Muscle of leg (tissue), 16 donors: ENCODE results near the gene SOWAHA. TPM values are rescaled to one million over a fixed set of nuclear protein-coding genes. Genes with fewer than 3 reads are reported as not detected.

Experiments used
- DNase-seq: peaks from one replicate; pipeline ENCODE4 v3.0.0; 2013
- H3K27ac ChIP-seq: one replicate; pipeline ENCODE4 v1.5.1; 2013; ENCODE audit warnings: mild to moderate bottlenecking, low read length, control low read depth
- H3K27me3 ChIP-seq: one replicate; pipeline ENCODE4 v1.6.1; 2013; ENCODE audit warnings: low read length; ENCODE audit not compliant: control insufficient read depth, insufficient read depth
- H3K36me3 ChIP-seq: one replicate; pipeline ENCODE4 v1.6.1; 2013; ENCODE audit warnings: low read length; ENCODE audit not compliant: control insufficient read depth, insufficient read depth
- H3K4me1 ChIP-seq: one replicate; pipeline ENCODE4 v1.6.1; 2013; ENCODE audit warnings: low read length; ENCODE audit not compliant: control insufficient read depth, insufficient read depth
- H3K4me3 ChIP-seq: one replicate; pipeline ENCODE4 v1.5.1; 2013; ENCODE audit warnings: low read length, control low read depth
- H3K9me3 ChIP-seq: replicated peaks from 2 replicates; pipeline ENCODE4 v1.6.1; 2013; ENCODE audit warnings: low read depth, low read length; ENCODE audit not compliant: control insufficient read depth
- WGBS: methylation state at CpG from one replicate; pipeline ENCODE4 v1.1.5; 2013; ENCODE audit warnings: missing lambda C conversion rate; ENCODE audit not compliant: insufficient coverage; 5-methylcytosine and 5-hydroxymethylcytosine counted together
- long read RNA-seq, 11 donors: transcript quantifications; one replicate each; lab custom pipeline, GENCODE V29; 2026
- polyA plus RNA-seq, 8 donors: library from polyadenylated mRNA; unstranded; fragments of 120-200 nt; gene quantifications; one replicate each; pipeline versions ENCODE4 v1.2.1 to v1.2.3, GENCODE V29; 2013; ENCODE audit warnings: inconsistent platforms in 1 of 8, low replicate concordance in 1 of 8; ENCODE audit not compliant: insufficient read length in 8 of 8, insufficient read depth in 1 of 8
- total RNA-seq: library from RNA; stranded (reverse); fragments of 120-200 nt; gene quantifications from one replicate; pipeline ENCODE4 v1.2.4, GENCODE V29; 2013

Gene SOWAHA
- total RNA-seq (0.04 TPM), polyA plus RNA-seq (1 to 10 TPM in 1 of 8 donors, under 1 TPM in 6, not detected in 1; 0.05 to 2.5 (median 0.13) TPM)
- long read RNA-seq, donor 1 = 0 reads
- long read RNA-seq, donor 2 = 0 reads
- long read RNA-seq, donor 3 = 0 reads
- long read RNA-seq, donor 4 = 0 reads
- long read RNA-seq, donor 5 = 0 reads
- long read RNA-seq, donor 6 = 0 reads
- long read RNA-seq, donor 7 = 0 reads
- long read RNA-seq, donor 8 = 0 reads
- long read RNA-seq, donor 9 = 0 reads
- long read RNA-seq, donor 10 = 0 reads
- long read RNA-seq, donor 11 = 0 reads

DNA sequence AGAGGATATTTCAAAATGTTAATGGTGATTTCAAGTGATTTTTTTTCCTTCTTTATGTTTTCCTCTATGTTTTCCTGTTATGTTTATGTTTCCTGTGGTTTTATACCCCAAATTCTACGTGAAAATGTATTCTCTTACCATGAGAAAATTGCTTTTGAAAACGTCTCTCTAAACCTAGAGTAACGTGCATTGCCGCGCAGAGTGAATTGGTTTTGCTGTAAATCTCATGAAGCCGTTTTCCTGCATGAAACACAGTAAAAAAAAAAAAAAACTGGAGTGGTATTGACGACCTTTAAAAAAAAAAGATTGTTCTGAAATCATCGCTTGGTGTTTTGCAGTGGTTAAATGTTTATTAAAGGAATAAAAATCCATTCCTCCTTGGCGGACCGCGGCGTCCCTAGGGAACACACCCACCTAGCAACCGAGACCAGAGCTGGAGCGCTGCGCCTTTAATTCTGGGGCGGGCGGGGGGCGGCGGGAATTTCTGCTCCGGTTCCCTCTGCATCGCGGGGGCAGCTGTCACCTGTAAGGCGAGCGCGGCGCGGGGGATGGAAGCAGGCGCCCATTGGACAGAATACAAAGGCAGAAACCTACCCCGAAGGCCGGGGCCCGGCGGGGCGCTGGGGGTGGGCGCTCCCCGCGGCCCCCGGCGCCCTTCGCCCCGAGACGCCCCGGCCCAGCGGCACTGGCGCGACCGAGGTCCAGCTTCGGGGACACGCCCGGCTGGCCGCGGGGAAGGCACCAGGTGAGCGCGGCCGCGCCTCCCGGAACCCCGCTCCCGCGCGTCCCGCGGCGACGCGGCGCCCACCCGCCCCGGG lies at the start of gene SOWAHA:
SOWAHA (plus strand) TSS at position 522 of the 818 bp plus-strand sequence. CDS start 320 bp downstream, outside the sequence.
- Histone ChIP-seq H3K9me3 (no peaks in the 10 kb centered on the region), H3K27me3 (peaks cover 59% of the 10 kb centered on the region), H3K4me3 (no peak within 1 kb of the TSS), H3K27ac (no peak within 1 kb of the TSS), H3K36me3 (no peaks in the 10 kb centered on the region), H3K4me1 (peaks cover 4% of the 10 kb centered on the region)
- DNase-seq = no peak
- WGBS = under 1% methylated on average over 63 of the region's 68 CpGs

- DNase-seq = no peak
- Histone ChIP-seq H3K4me1 (peaks cover 29% of the 10 kb centered on the region), H3K4me3 (no peak overlapping the region), H3K27me3 (no peaks in the 10 kb centered on the region), H3K27ac (no peak overlapping the region), H3K9me3 (no peaks in the 10 kb centered on the region), H3K36me3 (peaks cover 64% of the 10 kb centered on the region)
- WGBS = 93% methylated on average over 8 of the region's 10 CpGs
Observed at GRCh38 chr5:132764051-132764450, 49.1 kb upstream of the SOWAHA start.

GRCh38 chr5:132764671-132765238 lies 48.3 kb upstream of the SOWAHA start:
- H3K9me3 ChIP-seq = no peaks in the 10 kb centered on the region
- H3K4me3 ChIP-seq = no peak overlapping the region
- H3K27me3 ChIP-seq = no peaks in the 10 kb centered on the region
- H3K4me1 ChIP-seq = peaks cover 29% of the 10 kb centered on the region
- no peak for DNase-seq
- H3K36me3 ChIP-seq = peaks cover 58% of the 10 kb centered on the region
- no peak overlapping the region for H3K27ac ChIP-seq
- WGBS = 89% methylated on average over 6 of the region's 7 CpGs

GRCh38 chr5:132765311-132766019 lies 47.6 kb upstream of the SOWAHA start:
- Histone ChIP-seq H3K27ac (no peak overlapping the region), H3K9me3 (no peaks in the 10 kb centered on the region), H3K4me1 (peaks cover 30% of the 10 kb centered on the region), H3K27me3 (no peaks in the 10 kb centered on the region), H3K36me3 (peaks cover 51% of the 10 kb centered on the region), H3K4me3 (no peak overlapping the region)
- WGBS = 57% methylated on average over 7 of the region's 12 CpGs
- DNase-seq = no peak

GRCh38 chr5:132766020-132766805 lies 46.9 kb upstream of the SOWAHA start:
- WGBS = 92% methylated on average over 11 of the region's 14 CpGs
- no peaks in the 10 kb centered on the region for H3K9me3 ChIP-seq

GRCh38 chr5:132766806-132767055 lies 46.4 kb upstream of the SOWAHA start:
- H3K36me3 ChIP-seq = peaks cover 38% of the 10 kb centered on the region
- peaks cover 42% of the 10 kb centered on the region for H3K4me1 ChIP-seq
- 93% methylated on average over 1 of the region's 1 CpG for WGBS
- H3K9me3 ChIP-seq = no peaks in the 10 kb centered on the region
- H3K27me3 ChIP-seq = no peaks in the 10 kb centered on the region
- H3K4me3 ChIP-seq = no peak overlapping the region
- no peak overlapping the region for H3K27ac ChIP-seq
- DNase-seq = no peak

More at GRCh38 chr5:132766020-132766805, 46.9 kb upstream of the SOWAHA start:
- no peak overlapping the region for H3K27ac ChIP-seq
- no peaks in the 10 kb centered on the region for H3K27me3 ChIP-seq
- peaks cover 44% of the 10 kb centered on the region for H3K36me3 ChIP-seq
- H3K4me1 ChIP-seq = peaks cover 37% of the 10 kb centered on the region
- H3K4me3 ChIP-seq = no peak overlapping the region
- DNase-seq = no peak

GRCh38 chr5:132767150-132767549 lies 46.0 kb upstream of the SOWAHA start:
- Histone ChIP-seq H3K27ac (no peak overlapping the region), H3K4me3 (no peak overlapping the region), H3K9me3 (no peaks in the 10 kb centered on the region), H3K4me1 (peaks cover 46% of the 10 kb centered on the region), H3K36me3 (peaks cover 34% of the 10 kb centered on the region), H3K27me3 (no peaks in the 10 kb centered on the region)
- 33% methylated on average over 2 of the region's 2 CpGs for WGBS
- no peak for DNase-seq

DNA sequence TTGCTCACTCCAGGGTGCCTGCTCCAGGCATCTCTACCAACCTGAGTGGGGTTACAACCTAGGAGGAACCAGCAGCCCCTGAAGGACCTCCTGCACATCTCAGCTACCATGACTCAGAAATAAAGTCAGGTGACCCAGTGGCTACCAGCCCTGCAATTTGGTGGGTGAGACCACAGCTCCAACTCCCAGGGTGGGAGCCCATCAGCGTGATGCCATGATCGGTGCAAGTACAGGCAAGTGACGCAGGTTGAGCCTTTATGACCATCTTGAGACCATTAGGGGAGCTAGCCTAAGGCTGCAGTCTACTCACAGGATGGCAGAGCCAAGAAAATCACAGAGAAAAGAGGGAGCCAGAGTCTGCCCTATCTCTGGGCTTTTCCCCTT lies 44.6 kb upstream of the SOWAHA start:
- no peaks in the 10 kb centered on the region for H3K9me3 ChIP-seq
- no peak overlapping the region for H3K4me3 ChIP-seq
- H3K36me3 ChIP-seq = peaks cover 21% of the 10 kb centered on the region
- no peak overlapping the region for H3K27ac ChIP-seq
- peaks cover 60% of the 10 kb centered on the region for H3K4me1 ChIP-seq
- no peaks in the 10 kb centered on the region for H3K27me3 ChIP-seq
- WGBS = 96% methylated on average over 3 of the region's 3 CpGs
- no peak for DNase-seq

DNA sequence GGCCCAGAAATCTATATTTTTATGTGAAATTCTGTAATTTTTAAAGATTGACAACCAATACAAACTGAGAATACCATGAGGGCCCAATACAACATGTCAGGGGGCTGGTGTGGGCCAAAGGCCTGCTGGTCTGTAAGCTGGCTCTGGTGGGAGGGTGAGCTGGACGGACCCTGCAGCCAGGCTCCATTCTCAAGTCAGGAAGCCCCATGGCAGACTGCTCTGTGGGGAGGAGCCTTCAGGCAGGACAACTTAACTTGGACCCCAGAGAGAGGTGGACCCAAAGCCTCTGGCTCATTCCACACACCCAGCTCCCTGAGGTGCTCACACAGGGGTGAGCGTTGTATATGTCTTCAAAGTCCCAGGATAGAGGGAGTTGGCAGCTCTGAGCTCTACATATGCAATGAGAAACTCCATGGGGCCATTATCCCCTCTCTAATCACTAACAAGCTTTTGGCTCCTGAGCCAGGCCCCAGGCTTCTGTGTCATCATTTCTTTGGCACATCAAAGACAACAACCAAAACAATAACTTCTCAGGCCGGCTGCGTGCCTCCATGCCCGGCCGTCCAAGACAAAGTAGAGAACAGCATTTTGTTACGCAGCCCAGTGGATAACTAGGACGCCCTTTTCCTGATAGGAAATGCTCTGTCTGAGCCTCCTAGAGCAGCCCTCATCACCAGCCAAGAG lies 42.5 kb upstream of the SOWAHA start:
- no peaks in the 10 kb centered on the region for H3K9me3 ChIP-seq
- H3K4me1 ChIP-seq = peaks cover 80% of the 10 kb centered on the region
- 54% methylated on average over 5 of the region's 8 CpGs for WGBS
- H3K27me3 ChIP-seq = no peaks in the 10 kb centered on the region
- no peak overlapping the region for H3K4me3 ChIP-seq
- H3K36me3 ChIP-seq = peaks cover under 1% of the 10 kb centered on the region
- H3K27ac ChIP-seq = no peak overlapping the region
- DNase-seq = no peak
